Measurements from ENCODE around the gene SH3RF1. TPM values are rescaled to one million over a fixed set of nuclear protein-coding genes. Genes with fewer than 3 reads are reported as not detected.

SH3RF1 gene
- total and polyA plus RNA-seq, 2 of the 13 experiments (the other 11 are each of a cell fraction or from before 2014, with no cell fraction given), result 3.1 to 3.2 TPM

- no peak for TF ChIP-seq ZNF34 (CRISPR knock-in tag; IDR thresholded peaks at IDR 0.05; ENCODE audit: borderline replicate concordance)
- TF ChIP-seq CHCHD3 (CRISPR knock-in tag; IDR thresholded peaks at IDR 0.05), result no peak
- TF ChIP-seq ZNF224 (CRISPR knock-in tag; IDR thresholded peaks at IDR 0.05), result no peak
- TF ChIP-seq ZNF788 (CRISPR knock-in tag; IDR thresholded peaks at IDR 0.05; ENCODE audit: borderline replicate concordance), result no peak
- no peak for TF ChIP-seq ZFX (CRISPR knock-in tag; IDR thresholded peaks at IDR 0.05; ENCODE audit: low read depth)
- TF ChIP-seq GATAD1 (CRISPR knock-in tag; IDR thresholded peaks at IDR 0.05), result no peak
- TF ChIP-seq RBM39 (IDR thresholded peaks at IDR 0.05; ENCODE audit: low read depth, low read length, poor library complexity, severe bottlenecking), result no peak
- no peak for TF ChIP-seq MTF2 (CRISPR knock-in tag; IDR thresholded peaks at IDR 0.05; ENCODE audit: borderline replicate concordance)
- no peak for TF ChIP-seq ATF7-NPFF (CRISPR knock-in tag; IDR thresholded peaks at IDR 0.05; ENCODE audit: low read depth)
- TF ChIP-seq ZNF121 (CRISPR knock-in tag; IDR thresholded peaks at IDR 0.05), result no peak
- TF ChIP-seq ZNF777 (CRISPR knock-in tag; IDR thresholded peaks at IDR 0.05), result no peak
- TF ChIP-seq REXO4 (CRISPR knock-in tag; IDR thresholded peaks at IDR 0.05; ENCODE audit: borderline replicate concordance), result no peak
- no peak for TF ChIP-seq MLXIP (CRISPR knock-in tag; IDR thresholded peaks at IDR 0.05; ENCODE audit: borderline replicate concordance)
- TF ChIP-seq ZBED4 (CRISPR knock-in tag; IDR thresholded peaks at IDR 0.05; ENCODE audit: borderline replicate concordance), result no peak
- TF ChIP-seq TFDP2 (CRISPR knock-in tag; IDR thresholded peaks at IDR 0.05), result no peak
- TF ChIP-seq MYPOP (CRISPR knock-in tag; IDR thresholded peaks at IDR 0.05), result no peak
- Histone ChIP-seq H3K4me3 (replicated peaks in 1 of 3; ENCODE audit: insufficient read depth in 1 of 3, low read depth in 2 of 3, low read length in 3 of 3) (no peak overlapping the region), H3K4me1 (ENCODE audit: insufficient read depth, low read length) (peaks cover 9% of the 10 kb centered on the region; the same call in 1 of the 2 replicates), H3K4me2 (ENCODE audit: low read depth, low read length) (no peak overlapping the region), H3K9ac (ENCODE audit: insufficient read depth, low read depth, low read length) (no peak overlapping the region), H2AFZ (ENCODE audit: low read length) (no peak overlapping the region), H3K79me2 (ENCODE audit: insufficient read depth, low read length) (no peaks in the 10 kb centered on the region), H3K27ac (ENCODE audit: extremely low read length, insufficient read depth, low read length) (no peak overlapping the region), H4K20me1 (ENCODE audit: insufficient read depth, low read length) (no peaks in the 10 kb centered on the region), H3K9me3 (ENCODE audit: low read length) (no peaks in the 10 kb centered on the region), H3K36me3 (replicated peaks in 1 of 2; ENCODE audit: control insufficient read depth in 1 of 2, insufficient read depth in 2 of 2, low read length in 2 of 2) (peaks cover 3 to 16% of the 10 kb centered on the region in 2 experiments; a peak in 3 of 5 replicates), H3K27me3 (ENCODE audit: control insufficient read depth in 1 of 2, insufficient read depth in 2 of 2, low read length in 2 of 2) (no peaks in the 10 kb centered on the region)
- ChIA-PET CTCF (ENCODE audit: low intra/inter-chr PET ratio, low total read pairs) (no interaction called here), POLR2A (no interaction called here)
- ATAC-seq (no peak), FAIRE-seq (no peak), DNase-seq (ENCODE audit: low spot score) (no peak)
- no TSS peak for BruUV-seq (replicated peaks)
- intact Hi-C loops (cut with micrococcal nuclease; ENCODE audit: unreplicated experiment), result no loop called here
- in situ Hi-C loops (cut with HindIII; ENCODE audit: extremely low pct_ligation_motif_present, low pct_unique_long_range_greater_than_20kb), result no loop called here
- WGBS (ENCODE audit: low lambda C conversion rate), result 91% methylated on average over 3 of the region's 3 CpGs
Observed at GRCh38 chr4:169119536-169119935, 151.2 kb downstream of the SH3RF1 start.

Measured in HepG2 (cell line).